Endothelial cell of umbilical vein (primary cell): Measurements from ENCODE around the gene CDK2. TPM values are rescaled to one million over a fixed set of nuclear protein-coding genes. Genes with fewer than 3 reads are reported as not detected.

ENCODE experiments used
- BruUV-seq: library from RNA; stranded (reverse); fragments of 400-500 nt; replicated peaks from 2 replicates; lab custom pipeline; 2021; lab: Mats Ljungman, UMichigan
- CTCF ChIA-PET: fragments of 300-600, 350-600 bp; sonication (Branson Sonifier 250); formaldehyde crosslinking; loops from one replicate; lab custom pipeline; 2021; ENCODE audit warnings: antibody characterized with exemption, inconsistent platforms; lab: Charles Lee
- POLR2A ChIA-PET: fragments of 300-600, 350-600 bp; sonication (Branson Sonifier 250); formaldehyde crosslinking; loops from one replicate; lab custom pipeline; 2021; ENCODE audit warnings: antibody characterized with exemption, inconsistent platforms; lab: Charles Lee
- DNase-seq: peaks from one replicate; pipeline ENCODE4 v3.0.0-alpha.2; 2011; ENCODE audit warnings: low read depth, low spot score
- FAIRE-seq: peaks from 2 replicates; lab custom pipeline; 2011; peaks lifted over from hg19 to GRCh38; lab: Jason Lieb, UNC
- H2AFZ ChIP-seq: 2 replicates; pipeline ENCODE4 v1.6.0; 2012; ENCODE audit warnings: low read depth, low read length, control low read depth, inconsistent platforms
- H3K27ac ChIP-seq: 2 replicates; pipeline ENCODE4 v1.5.1; 2011; ENCODE audit warnings: low read depth, mild to moderate bottlenecking, control low read depth, low read length, moderate library complexity; ENCODE audit not compliant: insufficient read depth
- H3K27me3 ChIP-seq, 2 experiments: 2 replicates each; pipeline versions ENCODE4 v1.6.0 to v1.6.1; 2011; ENCODE audit warnings: low read length in 2 of 2, mixed read lengths in 1 of 2; ENCODE audit not compliant: control insufficient read depth in 2 of 2, insufficient read depth in 2 of 2
- H3K36me3 ChIP-seq, 2 experiments: 2 replicates in 1 of 2; 3 replicates in 1 of 2; pipeline ENCODE4 v1.5.1; 2011; ENCODE audit warnings: low read length in 2 of 2, mild to moderate bottlenecking in 1 of 2, moderate library complexity in 1 of 2; ENCODE audit not compliant: control insufficient read depth in 2 of 2, insufficient read depth in 2 of 2; ENCODE audit errors: extremely low read depth in 1 of 2
- H3K4me1 ChIP-seq: 3 replicates; pipeline ENCODE4 v1.5.1; 2011; ENCODE audit warnings: mild to moderate bottlenecking, low read length; ENCODE audit not compliant: control insufficient read depth, insufficient read depth; ENCODE audit errors: extremely low read depth
- H3K4me2 ChIP-seq: 2 replicates; pipeline ENCODE4 v1.6.1; 2011; ENCODE audit warnings: low read length, control low read depth, mixed read lengths; ENCODE audit not compliant: insufficient read depth
- H3K4me3 ChIP-seq, 3 experiments: fragments of 200-600 bp in 1 of 3; sonication (generic), shearing (Covaris generic) in 1 of 3; replicated peaks in 1 of 3; 2 replicates each; pipeline ENCODE4 v1.5.1; 2011 to 2016; ENCODE audit warnings: control low read depth in 3 of 3, low read length in 3 of 3, mild to moderate bottlenecking in 2 of 3, inconsistent platforms in 1 of 3, low read depth in 1 of 3, moderate library complexity in 1 of 3; ENCODE audit not compliant: insufficient read depth in 1 of 3
- H3K79me2 ChIP-seq: 2 replicates; pipeline ENCODE4 v1.6.0; 2012; ENCODE audit warnings: low read length, inconsistent platforms; ENCODE audit not compliant: control insufficient read depth, insufficient read depth
- H3K9ac ChIP-seq: replicated peaks from 2 replicates; pipeline ENCODE3; 2011; ENCODE audit warnings: low read length, control low read depth; ENCODE audit not compliant: insufficient read depth; ENCODE audit errors: extremely low read depth
- H3K9me1 ChIP-seq: replicated peaks from 3 replicates; pipeline ENCODE4 v1.6.0; 2011; ENCODE audit warnings: mild to moderate bottlenecking, low read length; ENCODE audit not compliant: control insufficient read depth, insufficient read depth; ENCODE audit errors: extremely low read depth
- H3K9me3 ChIP-seq: replicated peaks from 2 replicates; pipeline ENCODE4 v1.5.1; 2012; ENCODE audit warnings: low read length, inconsistent platforms; ENCODE audit not compliant: control insufficient read depth, insufficient read depth
- H4K20me1 ChIP-seq: replicated peaks from 2 replicates; pipeline ENCODE3; 2011; ENCODE audit warnings: mild to moderate bottlenecking, low read length; ENCODE audit not compliant: control insufficient read depth, insufficient read depth; ENCODE audit errors: extremely low read depth
- EZH2 ChIP-seq: IDR thresholded peaks from 2 replicates; pipeline ENCODE4 v1.6.1; 2012; ENCODE audit warnings: borderline replicate concordance, low read depth, mild to moderate bottlenecking, moderate library complexity, low read length, inconsistent platforms; ENCODE audit not compliant: severe bottlenecking
- FOS ChIP-seq: IDR thresholded peaks from 2 replicates; pipeline ENCODE4 v1.6.1; 2011; ENCODE audit warnings: mild to moderate bottlenecking, low read length, moderate library complexity, borderline replicate concordance; ENCODE audit not compliant: insufficient read depth
- GATA2 ChIP-seq: IDR thresholded peaks from 2 replicates; pipeline ENCODE4 v1.7.0; 2011; ENCODE audit warnings: low read depth, mild to moderate bottlenecking, moderate library complexity, mixed read lengths, low read length; ENCODE audit not compliant: insufficient read length, insufficient read depth
- JUN ChIP-seq: IDR thresholded peaks from 2 replicates; pipeline ENCODE4 v1.6.1; 2011; ENCODE audit warnings: borderline replicate concordance, low read depth; ENCODE audit not compliant: insufficient read length, insufficient read depth
- MYC ChIP-seq: IDR thresholded peaks from one replicate; pipeline ENCODE4 v1.6.1; 2011; ENCODE audit warnings: mild to moderate bottlenecking, low read depth, low read length
- POLR2A ChIP-seq: IDR thresholded peaks from 2 replicates; pipeline ENCODE4 v1.6.1; 2012; ENCODE audit warnings: low read depth, mild to moderate bottlenecking, control low read depth, low read length
- POLR2AphosphoS5 ChIP-seq: IDR thresholded peaks from 2 replicates; pipeline ENCODE4 v1.6.1; 2012; ENCODE audit warnings: low read depth, mild to moderate bottlenecking, control low read depth, low read length, moderate library complexity; ENCODE audit not compliant: insufficient read depth
- dilution Hi-C: fragments of 300-500 bp; cut with MboI; formaldehyde crosslinking; loops from one replicate; pipeline ENCODE4 v1.15.0; 2019; ENCODE audit warnings: low sequenced_read_pairs; ENCODE audit not compliant: extremely low pct_ligation_motif_present
- intact Hi-C: fragments of 100-400 bp; cut with micrococcal nuclease; formaldehyde crosslinking; loops from one replicate; pipeline ENCODE4 v1.10.0; 2022
- polyA plus RNA-seq, 4 experiments: library from polyadenylated mRNA; depleted of rRNA in 3 of 4; stranded (reverse) in 3 of 4; unstranded in 1 of 4; fragments of >200 nt; gene quantifications; 2 replicates each; pipeline versions ENCODE4 v1.2.1 to v1.2.3, GENCODE V29; 2011 to 2012; ENCODE audit warnings: missing spikeins in 1 of 4
- total RNA-seq: library from RNA; stranded (reverse); gene quantifications from 2 replicates; pipeline ENCODE4 v1.2.3, GENCODE V29; 2021
- TF ChIP-seq, protein P1 (sequence below), 2 donors: IDR thresholded peaks; 1 replicate in 1 of 2; 2 replicates in 1 of 2; pipeline ENCODE4 v1.5.1; 2011; ENCODE audit warnings: low read length in 2 of 2, mild to moderate bottlenecking in 2 of 2, moderate library complexity in 2 of 2, control low read depth in 1 of 2, inconsistent platforms in 1 of 2, low read depth in 1 of 2; ENCODE audit not compliant: insufficient read depth in 1 of 2; ENCODE audit errors: extremely low read depth in 1 of 2
- TF ChIP-seq, protein P2 (sequence below): IDR thresholded peaks from 2 replicates; pipeline ENCODE4 v1.6.1; 2011; ENCODE audit not compliant: insufficient read depth, insufficient read length

The CDK2 gene
- total and polyA plus RNA-seq, 2 donors (not counting 3 experiments of a cell fraction or from before 2014, with no cell fraction given), result 46.7 to 69.8 TPM

- no peaks in the 10 kb centered on the region for H3K79me2 ChIP-seq
- H3K9me3 ChIP-seq, result no peaks in the 10 kb centered on the region
- no peak overlapping the region for H2AFZ ChIP-seq
- ChIA-PET CTCF (interaction anchor here (0.9 to 1.4 kb wide), 5 partner anchors 12 to 40 kb away, joined by 3 to 19 read pairs (median 4); no protein-coding TSS in a partner anchor), POLR2A (no interaction called here)
- H3K27ac ChIP-seq, result no peak overlapping the region
- H3K9ac ChIP-seq, result no peak overlapping the region
- TF ChIP-seq FOS (no peak), GATA2 (no peak), POLR2A (no peak), MYC (no peak), EZH2 (no peak), JUN (no peak), POLR2AphosphoS5 (no peak)
- TF ChIP-seq, protein P1, sequence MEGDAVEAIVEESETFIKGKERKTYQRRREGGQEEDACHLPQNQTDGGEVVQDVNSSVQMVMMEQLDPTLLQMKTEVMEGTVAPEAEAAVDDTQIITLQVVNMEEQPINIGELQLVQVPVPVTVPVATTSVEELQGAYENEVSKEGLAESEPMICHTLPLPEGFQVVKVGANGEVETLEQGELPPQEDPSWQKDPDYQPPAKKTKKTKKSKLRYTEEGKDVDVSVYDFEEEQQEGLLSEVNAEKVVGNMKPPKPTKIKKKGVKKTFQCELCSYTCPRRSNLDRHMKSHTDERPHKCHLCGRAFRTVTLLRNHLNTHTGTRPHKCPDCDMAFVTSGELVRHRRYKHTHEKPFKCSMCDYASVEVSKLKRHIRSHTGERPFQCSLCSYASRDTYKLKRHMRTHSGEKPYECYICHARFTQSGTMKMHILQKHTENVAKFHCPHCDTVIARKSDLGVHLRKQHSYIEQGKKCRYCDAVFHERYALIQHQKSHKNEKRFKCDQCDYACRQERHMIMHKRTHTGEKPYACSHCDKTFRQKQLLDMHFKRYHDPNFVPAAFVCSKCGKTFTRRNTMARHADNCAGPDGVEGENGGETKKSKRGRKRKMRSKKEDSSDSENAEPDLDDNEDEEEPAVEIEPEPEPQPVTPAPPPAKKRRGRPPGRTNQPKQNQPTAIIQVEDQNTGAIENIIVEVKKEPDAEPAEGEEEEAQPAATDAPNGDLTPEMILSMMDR (IDR thresholded peaks at IDR 0.05; ENCODE audit: extremely low read depth in 1 of 2, insufficient read depth in 1 of 2, low read depth in 1 of 2, low read length in 2 of 2), result no peak
- TF ChIP-seq, protein P2, sequence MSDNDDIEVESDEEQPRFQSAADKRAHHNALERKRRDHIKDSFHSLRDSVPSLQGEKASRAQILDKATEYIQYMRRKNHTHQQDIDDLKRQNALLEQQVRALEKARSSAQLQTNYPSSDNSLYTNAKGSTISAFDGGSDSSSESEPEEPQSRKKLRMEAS, result no peak
- dilution Hi-C loops (no loop called here), intact Hi-C loops (no loop called here)
- no peak overlapping the region for H3K4me3 ChIP-seq
- BruUV-seq, result no TSS peak
- H3K9me1 ChIP-seq, result no peaks in the 10 kb centered on the region
- no peaks in the 10 kb centered on the region for H4K20me1 ChIP-seq
- H3K4me2 ChIP-seq, result no peak overlapping the region
- no peaks in the 10 kb centered on the region for H3K4me1 ChIP-seq
- DNase-seq (no peak), FAIRE-seq (no peak)
- H3K36me3 ChIP-seq, result no peaks in the 10 kb centered on the region
- no peaks in the 10 kb centered on the region for H3K27me3 ChIP-seq
Measured at GRCh38 chr12:56013482-56013881, 46.9 kb downstream of the CDK2 start.
